WTC11 (cell line): ENCODE data around the gene MX2. TPM values are rescaled to one million over a fixed set of nuclear protein-coding genes. Genes with fewer than 3 reads are reported as not detected.

Experiments
- ATAC-seq: fragments of 200-7000 bp; cut with Tn5 transposase; 2 replicates; pipeline ENCODE4 v1.10.0; 2021; ENCODE audit warnings: mild to moderate bottlenecking, moderate library complexity
- CTCF ChIA-PET: fragments of 300-600 bp; sonication (Branson Sonifier 250); formaldehyde crosslinking; loops from one replicate; lab custom pipeline; 2021; ENCODE audit warnings: antibody characterized with exemption; lab: Charles Lee
- POLR2A ChIA-PET: fragments of 350-600 bp; sonication (Branson Sonifier 250); formaldehyde crosslinking; loops from one replicate; lab custom pipeline; 2021; ENCODE audit warnings: antibody characterized with exemption; lab: Charles Lee
- DNase-seq: peaks from one replicate; pipeline ENCODE4 v3.0.0; 2021; ENCODE audit warnings: low spot score
- H3K27ac Mint-ChIP-seq: 2 replicates; pipeline ENCODE4 v1.8.0; 2021; ENCODE audit warnings: mixed read lengths
- H3K27me3 Mint-ChIP-seq: 2 replicates; pipeline ENCODE4 v1.8.0; 2021; ENCODE audit warnings: low read depth, mild to moderate bottlenecking, moderate library complexity, mixed read lengths
- H3K36me3 Mint-ChIP-seq: 2 replicates; pipeline ENCODE4 v1.8.0; 2021; ENCODE audit warnings: mixed read lengths
- H3K4me1 Mint-ChIP-seq: 2 replicates; pipeline ENCODE4 v1.8.0; 2022; ENCODE audit warnings: mixed read lengths
- H3K4me3 Mint-ChIP-seq: 2 replicates; pipeline ENCODE4 v1.8.0; 2021; ENCODE audit warnings: mild to moderate bottlenecking, moderate library complexity, mixed read lengths
- H3K9me3 Mint-ChIP-seq: 2 replicates; pipeline ENCODE4 v1.8.0; 2021; ENCODE audit warnings: mixed read lengths
- ATF1 ChIP-seq: sonication (generic); formaldehyde crosslinking; IDR thresholded peaks from 2 replicates; pipeline ENCODE4 v1.8.1; 2023; ENCODE audit warnings: mild to moderate bottlenecking, moderate library complexity, missing genetic modification reagents
- CBFB ChIP-seq: sonication (generic); formaldehyde crosslinking; IDR thresholded peaks from 2 replicates; pipeline ENCODE4 v1.8.1; 2022; ENCODE audit warnings: mild to moderate bottlenecking, low read depth, missing genetic modification reagents
- E2F4 ChIP-seq: sonication (generic); formaldehyde crosslinking; IDR thresholded peaks from 2 replicates; pipeline ENCODE4 v1.8.1; 2022; ENCODE audit warnings: low read depth, mild to moderate bottlenecking, moderate library complexity, missing genetic modification reagents, borderline replicate concordance
- E2F5 ChIP-seq: sonication (generic); formaldehyde crosslinking; IDR thresholded peaks from 2 replicates; pipeline ENCODE4 v1.8.1; 2022; ENCODE audit warnings: mild to moderate bottlenecking, moderate library complexity, missing genetic modification reagents
- ELF4 ChIP-seq: sonication (generic); formaldehyde crosslinking; IDR thresholded peaks from 2 replicates; pipeline ENCODE4 v1.8.1; 2022; ENCODE audit warnings: low read depth, mild to moderate bottlenecking, moderate library complexity, missing genetic modification reagents
- ETV6 ChIP-seq: sonication (generic); formaldehyde crosslinking; IDR thresholded peaks from 2 replicates; pipeline ENCODE4 v1.8.1; 2022; ENCODE audit warnings: mild to moderate bottlenecking, missing genetic modification reagents
- HMGXB4 ChIP-seq: sonication (generic); formaldehyde crosslinking; IDR thresholded peaks from 2 replicates; pipeline ENCODE4 v1.8.1; 2023; ENCODE audit warnings: mild to moderate bottlenecking, moderate library complexity, missing genetic modification reagents
- JAZF1 ChIP-seq: fragments of 250-450 bp; sonication (Bioruptor Pico); IDR thresholded peaks from 2 replicates; pipeline ENCODE4 v1.9.0; 2021; ENCODE audit warnings: moderate library complexity, mild to moderate bottlenecking, inconsistent platforms
- JUN ChIP-seq: sonication (generic); formaldehyde crosslinking; IDR thresholded peaks from 2 replicates; pipeline ENCODE4 v1.8.0; 2023; ENCODE audit warnings: mild to moderate bottlenecking, missing genetic modification reagents
- KAT7 ChIP-seq: sonication (generic); formaldehyde crosslinking; IDR thresholded peaks from 2 replicates; pipeline ENCODE4 v1.8.1; 2023; ENCODE audit warnings: missing genetic modification reagents, mild to moderate bottlenecking, borderline replicate concordance
- MYBL2 ChIP-seq: sonication (generic); formaldehyde crosslinking; IDR thresholded peaks from 2 replicates; pipeline ENCODE4 v1.8.1; 2023; ENCODE audit warnings: mild to moderate bottlenecking, moderate library complexity, missing genetic modification reagents
- NFYB ChIP-seq: sonication (generic); formaldehyde crosslinking; conservative IDR thresholded peaks from 2 replicates; pipeline ENCODE4 v1.8.0; 2022; ENCODE audit warnings: low read depth, missing genetic modification reagents
- NR2C2 ChIP-seq: sonication (generic); formaldehyde crosslinking; IDR thresholded peaks from 2 replicates; pipeline ENCODE4 v1.8.0; 2022; ENCODE audit warnings: mild to moderate bottlenecking, missing genetic modification reagents
- OVOL2 ChIP-seq: fragments of 250-450 bp; sonication (Bioruptor Pico); IDR thresholded peaks from 2 replicates; pipeline ENCODE4 v1.9.0; 2021; ENCODE audit warnings: mild to moderate bottlenecking, borderline replicate concordance
- SMAD4 ChIP-seq: sonication (generic); formaldehyde crosslinking; IDR thresholded peaks from 2 replicates; pipeline ENCODE4 v1.8.0; 2022; ENCODE audit warnings: mild to moderate bottlenecking, missing genetic modification reagents
- TEAD1 ChIP-seq: sonication (generic); formaldehyde crosslinking; IDR thresholded peaks from 2 replicates; pipeline ENCODE4 v1.8.0; 2022; ENCODE audit warnings: mild to moderate bottlenecking, missing genetic modification reagents
- USF1 ChIP-seq: sonication (generic); formaldehyde crosslinking; IDR thresholded peaks from 2 replicates; pipeline ENCODE4 v1.8.0; 2022; ENCODE audit warnings: mild to moderate bottlenecking, missing genetic modification reagents
- ZBTB21 ChIP-seq: sonication (generic); formaldehyde crosslinking; IDR thresholded peaks from 2 replicates; pipeline ENCODE4 v1.8.1; 2023; ENCODE audit warnings: mild to moderate bottlenecking, missing genetic modification reagents, borderline replicate concordance
- ZNF121 ChIP-seq: sonication (generic); formaldehyde crosslinking; IDR thresholded peaks from 2 replicates; pipeline ENCODE4 v1.8.0; 2023; ENCODE audit warnings: missing genetic modification reagents
- ZNF396 ChIP-seq: fragments of 250-450 bp; sonication (Bioruptor Pico); IDR thresholded peaks from 2 replicates; pipeline ENCODE4 v1.8.0; 2021; ENCODE audit warnings: mild to moderate bottlenecking, moderate library complexity, borderline replicate concordance
- ZNF425 ChIP-seq: fragments of 250-450 bp; sonication (Bioruptor Pico); conservative IDR thresholded peaks from 2 replicates; pipeline ENCODE4 v1.9.0; 2021; ENCODE audit warnings: mild to moderate bottlenecking
- ZNF512 ChIP-seq: sonication (generic); formaldehyde crosslinking; IDR thresholded peaks from 2 replicates; pipeline ENCODE4 v1.8.1; 2022; ENCODE audit warnings: missing genetic modification reagents, borderline replicate concordance
- total RNA-seq: library from RNA; stranded (reverse); gene quantifications from 3 replicates; pipeline ENCODE4 v1.2.3, GENCODE V29; 2021

The MX2 gene
- total RNA-seq, 1 experiment from 2014 or later: 2.6 TPM

- TF ChIP-seq USF1 (no peak), CBFB (CRISPR knock-in tag) (no peak), E2F5 (CRISPR knock-in tag) (no peak), MYBL2 (CRISPR knock-in tag) (no peak), KAT7 (CRISPR knock-in tag) (no peak), ZNF396 (CRISPR knock-in tag) (no peak), OVOL2 (CRISPR knock-in tag) (no peak), ETV6 (CRISPR knock-in tag) (no peak), ATF1 (CRISPR knock-in tag) (no peak), JAZF1 (CRISPR knock-in tag) (no peak), TEAD1 (CRISPR knock-in tag) (no peak), E2F4 (CRISPR knock-in tag) (no peak), JUN (CRISPR knock-in tag) (no peak)
- peaks cover 3% of the 10 kb centered on the region; the same call in 1 of the 2 replicates for H3K4me1 Mint-ChIP-seq
- no peak overlapping the region for H3K27ac Mint-ChIP-seq
- ATAC-seq (no peak), DNase-seq (no peak)
- no peaks in the 10 kb centered on the region for H3K9me3 Mint-ChIP-seq
- peaks cover 3% of the 10 kb centered on the region for H3K27me3 Mint-ChIP-seq
- ChIA-PET POLR2A (no interaction called here), CTCF (interaction anchor here (1.6 kb wide), 1 partner anchor 163 kb away, joined by 3 read pairs; no protein-coding TSS in a partner anchor)
- no peak overlapping the region for H3K4me3 Mint-ChIP-seq
- no peaks in the 10 kb centered on the region for H3K36me3 Mint-ChIP-seq
Measured at GRCh38 chr21:41445465-41445862, 83.6 kb downstream of the MX2 start.

- H3K4me1 Mint-ChIP-seq: peaks cover 3% of the 10 kb centered on the region; the same call in 1 of the 2 replicates
- H3K27ac Mint-ChIP-seq: no peak overlapping the region
- TF ChIP-seq HMGXB4 (CRISPR knock-in tag) (no peak), SMAD4 (CRISPR knock-in tag) (no peak), ZNF512 (CRISPR knock-in tag) (no peak), ELF4 (CRISPR knock-in tag) (no peak), NFYB (CRISPR knock-in tag) (no peak), E2F4 (CRISPR knock-in tag) (no peak), ZBTB21 (CRISPR knock-in tag) (no peak), ZNF121 (CRISPR knock-in tag) (no peak), NR2C2 (CRISPR knock-in tag) (no peak), ZNF425 (CRISPR knock-in tag) (no peak)
- ChIA-PET POLR2A (no interaction called here), CTCF (no interaction called here)
- H3K36me3 Mint-ChIP-seq: no peaks in the 10 kb centered on the region
- no peaks in the 10 kb centered on the region for H3K9me3 Mint-ChIP-seq
- H3K27me3 Mint-ChIP-seq: peaks cover 3% of the 10 kb centered on the region
- ATAC-seq: no peak
- H3K4me3 Mint-ChIP-seq: no peak overlapping the region
- no peak for DNase-seq
Measured at GRCh38 chr21:41446586-41446985, 84.8 kb downstream of the MX2 start.
